K562 (cell line): ENCODE data around the gene SLC25A21. TPM values are rescaled to one million over a fixed set of nuclear protein-coding genes. Genes with fewer than 3 reads are reported as not detected.

ENCODE experiments used
- ARID1B ChIP-seq: fragments of 450-650 bp; IDR thresholded peaks from 2 replicates; pipeline ENCODE4 v1.6.1; 2016; ENCODE audit warnings: antibody characterized with exemption, mild to moderate bottlenecking, inconsistent platforms
- BACH1 ChIP-seq: fragments of 200-800 bp; sonication (Bioruptor generic); IDR thresholded peaks from 2 replicates; pipeline ENCODE4 v1.6.1; 2016; ENCODE audit warnings: missing genetic modification characterization, missing compliant biosample characterization
- C11orf30 ChIP-seq: fragments of 450-650 bp; IDR thresholded peaks from 2 replicates; pipeline ENCODE4 v1.6.1; 2016; ENCODE audit warnings: low read depth, mild to moderate bottlenecking
- FOS ChIP-seq: IDR thresholded peaks from 3 replicates; pipeline ENCODE4 v1.6.1; 2011; ENCODE audit not compliant: insufficient read length; ENCODE audit errors: extremely low read depth
- FOSL1 ChIP-seq: fragments of 200-800 bp; sonication (Bioruptor generic); conservative IDR thresholded peaks from 2 replicates; pipeline ENCODE4 v1.6.1; 2016; ENCODE audit warnings: missing genetic modification characterization, missing compliant biosample characterization
- L3MBTL2 ChIP-seq: fragments of 450-650 bp; IDR thresholded peaks from 2 replicates; pipeline ENCODE4 v1.6.1; 2016; ENCODE audit warnings: mild to moderate bottlenecking, moderate library complexity
- MAFG ChIP-seq: fragments of 450-650 bp; conservative IDR thresholded peaks from 2 replicates; pipeline ENCODE4 v1.6.1; 2016; ENCODE audit warnings: missing genetic modification characterization, missing compliant biosample characterization
- MAFK ChIP-seq: IDR thresholded peaks from 2 replicates; pipeline ENCODE4 v1.6.1; 2011; ENCODE audit warnings: low read length, improper control_type of control experiment
- MCM2 ChIP-seq: fragments of 450-650 bp; IDR thresholded peaks from 2 replicates; pipeline ENCODE4 v1.6.1; 2017; ENCODE audit warnings: low read depth, mild to moderate bottlenecking
- MEIS2 ChIP-seq: fragments of 450-650 bp; IDR thresholded peaks from 2 replicates; pipeline ENCODE4 v1.6.1; 2014; ENCODE audit warnings: mild to moderate bottlenecking; ENCODE audit not compliant: partially characterized antibody
- MTF1 ChIP-seq: fragments of 250-450 bp; sonication (Bioruptor Pico); IDR thresholded peaks from 2 replicates; pipeline ENCODE4 v1.9.0; 2021; ENCODE audit warnings: moderate library complexity, mild to moderate bottlenecking, inconsistent platforms, borderline replicate concordance
- NFE2 ChIP-seq: IDR thresholded peaks from 2 replicates; pipeline ENCODE4 v1.6.1; 2014; ENCODE audit warnings: antibody characterized with exemption, low read depth
- POLR2B ChIP-seq: fragments of 450-650 bp; IDR thresholded peaks from 2 replicates; pipeline ENCODE4 v1.6.1; 2018; ENCODE audit warnings: low read depth; ENCODE audit not compliant: partially characterized antibody
- SMARCA4 ChIP-seq: fragments of 450-650 bp; IDR thresholded peaks from 2 replicates; pipeline ENCODE4 v1.6.1; 2016
- SRSF3 ChIP-seq: fragments of 200-400 bp; formaldehyde crosslinking; IDR thresholded peaks from 2 replicates; pipeline ENCODE4 v1.6.1; 2016; ENCODE audit warnings: mild to moderate bottlenecking, low read length, moderate library complexity; ENCODE audit not compliant: insufficient read depth
- TAL1 ChIP-seq: fragments of 450-650 bp; IDR thresholded peaks from 2 replicates; pipeline ENCODE4 v1.6.1; 2016; ENCODE audit warnings: mild to moderate bottlenecking
- TRIM28 ChIP-seq: fragments of 450-650 bp; IDR thresholded peaks from 2 replicates; pipeline ENCODE4 v1.6.1; 2017
- XRCC5 ChIP-seq: fragments of 200-400 bp; formaldehyde crosslinking; IDR thresholded peaks from 2 replicates; pipeline ENCODE4 v1.6.1; 2017; ENCODE audit warnings: low read depth, mild to moderate bottlenecking, low read length
- YBX1 ChIP-seq: fragments of 450-650 bp; IDR thresholded peaks from 2 replicates; pipeline ENCODE4 v1.7.1; 2016; ENCODE audit warnings: mild to moderate bottlenecking
- ZEB2 ChIP-seq: fragments of 450-650 bp; IDR thresholded peaks from 2 replicates; pipeline ENCODE4 v1.6.1; 2016
- ZFP36 ChIP-seq: fragments of 150-350 bp; IDR thresholded peaks from 2 replicates; pipeline ENCODE4 v1.6.1; 2018; ENCODE audit warnings: low read length, low read depth; ENCODE audit not compliant: partially characterized antibody
- ZNF140 ChIP-seq: fragments of 250-450 bp; sonication (Bioruptor Pico); IDR thresholded peaks from 2 replicates; pipeline ENCODE4 v1.8.0; 2021; ENCODE audit warnings: moderate library complexity, mild to moderate bottlenecking, inconsistent platforms
- ZNF316 ChIP-seq: fragments of 450-650 bp; IDR thresholded peaks from 2 replicates; pipeline ENCODE4 v1.6.1; 2016
- ZNF830 ChIP-seq: fragments of 250-450 bp; sonication (Bioruptor Pico); IDR thresholded peaks from 2 replicates; pipeline ENCODE4 v1.5.0; 2021; ENCODE audit warnings: mild to moderate bottlenecking
- polyA plus RNA-seq, 8 experiments: library from polyadenylated mRNA; depleted of rRNA in 4 of 8; stranded (reverse) in 5 of 8; unstranded in 3 of 8; fragments of >200 nt; fragmentation: Nextera tagmentation in 2 of 8; fragmentation: Illumina TruSeq in 1 of 8; extraction: Ambion mirVana in 2 of 8; extraction: Trizol in 1 of 8; gene quantifications; 2 replicates each; pipeline versions ENCODE4 v1.2.1 to v1.2.3, GENCODE V29; 2011 to 2014; ENCODE audit warnings: inconsistent platforms in 1 of 8, missing spikeins in 1 of 8
- total RNA-seq, 7 experiments: library from RNA; depleted of rRNA in 6 of 7; stranded (reverse); fragments of >200 nt in 6 of 7; fragmentation: Illumina TruSeq in 2 of 7; extraction: Trizol in 2 of 7; gene quantifications; 2 replicates each; pipeline versions ENCODE4 v1.2.1 to v1.2.3, GENCODE V29; 2011 to 2021; ENCODE audit warnings: low replicate concordance in 1 of 7
- TF ChIP-seq, protein P1 (sequence below): fragments of 450-650 bp; IDR thresholded peaks from 2 replicates; pipeline ENCODE4 v1.6.1; 2018; ENCODE audit not compliant: partially characterized antibody
- TF ChIP-seq, protein P2 (sequence below): fragments of 450-650 bp; formaldehyde crosslinking; IDR thresholded peaks from 2 replicates; pipeline ENCODE4 v1.4.0; 2022; ENCODE audit warnings: missing genetic modification characterization
- TF ChIP-seq, protein P3 (sequence below): fragments of 250-450 bp; sonication (Bioruptor Pico); IDR thresholded peaks from 2 replicates; pipeline ENCODE4 v1.4.0; 2020

SLC25A21 gene
- total and polyA plus RNA-seq, 9 of the 15 experiments (the other 6 are each of a cell fraction or from before 2014, with no cell fraction given): 15.2 to 46.7 (median 28.7) TPM

DNA sequence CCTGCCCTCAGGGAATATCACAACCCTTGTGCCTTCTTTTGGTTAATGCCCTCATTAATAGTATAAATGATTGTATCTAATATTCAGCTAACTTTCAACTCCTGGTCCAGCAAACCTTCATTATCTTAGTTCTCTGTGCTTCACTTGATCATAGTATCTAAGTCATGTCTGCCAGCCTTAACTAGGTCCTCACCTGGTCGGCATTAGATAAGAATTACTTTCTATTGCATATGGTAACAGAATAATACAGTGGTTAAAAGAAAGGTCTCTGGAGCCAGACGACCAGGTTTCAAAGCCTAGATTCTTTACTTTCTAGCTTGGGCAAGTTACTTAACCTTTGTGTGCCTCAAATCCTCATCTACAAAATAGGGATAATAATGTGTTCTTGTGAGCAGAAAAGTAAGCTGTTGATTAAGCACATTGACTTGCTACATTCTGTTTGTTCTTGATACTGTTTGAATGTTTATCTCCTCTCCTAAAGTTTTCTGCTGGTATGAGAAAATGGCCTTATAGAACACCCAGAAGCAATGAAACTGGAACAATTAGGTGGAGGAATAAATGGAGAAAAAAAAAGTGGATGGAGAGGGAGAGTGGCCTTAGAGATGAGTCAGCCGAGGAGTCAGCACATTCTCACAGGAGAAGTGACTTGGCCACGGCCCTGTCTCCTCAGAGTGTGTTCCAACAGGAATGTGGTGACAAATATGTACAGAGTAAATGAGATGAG, 176.1 kb downstream of the SLC25A21 start (continued):
- TF ChIP-seq, protein P1, sequence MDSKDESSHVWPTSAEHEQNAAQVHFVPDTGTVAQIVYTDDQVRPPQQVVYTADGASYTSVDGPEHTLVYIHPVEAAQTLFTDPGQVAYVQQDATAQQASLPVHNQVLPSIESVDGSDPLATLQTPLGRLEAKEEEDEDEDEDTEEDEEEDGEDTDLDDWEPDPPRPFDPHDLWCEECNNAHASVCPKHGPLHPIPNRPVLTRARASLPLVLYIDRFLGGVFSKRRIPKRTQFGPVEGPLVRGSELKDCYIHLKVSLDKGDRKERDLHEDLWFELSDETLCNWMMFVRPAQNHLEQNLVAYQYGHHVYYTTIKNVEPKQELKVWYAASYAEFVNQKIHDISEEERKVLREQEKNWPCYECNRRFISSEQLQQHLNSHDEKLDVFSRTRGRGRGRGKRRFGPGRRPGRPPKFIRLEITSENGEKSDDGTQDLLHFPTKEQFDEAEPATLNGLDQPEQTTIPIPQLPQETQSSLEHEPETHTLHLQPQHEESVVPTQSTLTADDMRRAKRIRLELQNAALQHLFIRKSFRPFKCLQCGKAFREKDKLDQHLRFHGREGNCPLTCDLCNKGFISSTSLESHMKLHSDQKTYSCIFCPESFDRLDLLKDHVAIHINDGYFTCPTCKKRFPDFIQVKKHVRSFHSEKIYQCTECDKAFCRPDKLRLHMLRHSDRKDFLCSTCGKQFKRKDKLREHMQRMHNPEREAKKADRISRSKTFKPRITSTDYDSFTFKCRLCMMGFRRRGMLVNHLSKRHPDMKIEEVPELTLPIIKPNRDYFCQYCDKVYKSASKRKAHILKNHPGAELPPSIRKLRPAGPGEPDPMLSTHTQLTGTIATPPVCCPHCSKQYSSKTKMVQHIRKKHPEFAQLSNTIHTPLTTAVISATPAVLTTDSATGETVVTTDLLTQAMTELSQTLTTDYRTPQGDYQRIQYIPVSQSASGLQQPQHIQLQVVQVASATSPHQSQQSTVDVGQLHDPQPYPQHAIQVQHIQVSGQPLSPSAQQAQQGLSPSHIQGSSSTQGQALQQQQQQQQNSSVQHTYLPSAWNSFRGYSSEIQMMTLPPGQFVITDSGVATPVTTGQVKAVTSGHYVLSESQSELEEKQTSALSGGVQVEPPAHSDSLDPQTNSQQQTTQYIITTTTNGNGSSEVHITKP: peak; percentile 4
- TF ChIP-seq SRSF3 (no peak), YBX1 (no peak), TRIM28 (0 out of 2 replicates have a peak, but pooled peaks have one; percentile 42), XRCC5 (no peak), FOS (no peak), SMARCA4 (peak; percentile 78), ARID1B (peak; percentile 71), ZNF316 (peak; percentile 90), TAL1 (peak; percentile 24), MAFG (peak; percentile 79), BACH1 (tag) (peak; percentile 83), ZNF830 (no peak), MCM2 (no peak), ZFP36 (no peak), POLR2B (no peak), MTF1 (CRISPR knock-in tag) (no peak), ZEB2 (no peak), MEIS2 (no peak), FOSL1 (tag) (peak; percentile 91), NFE2 (peak; percentile 84), MAFK (peak; percentile 64), C11orf30 (peak; percentile 91), L3MBTL2 (0 out of 2 replicates have a peak, but pooled peaks have one; percentile 13), ZNF140 (CRISPR knock-in tag) (no peak)
- TF ChIP-seq, protein P2, sequence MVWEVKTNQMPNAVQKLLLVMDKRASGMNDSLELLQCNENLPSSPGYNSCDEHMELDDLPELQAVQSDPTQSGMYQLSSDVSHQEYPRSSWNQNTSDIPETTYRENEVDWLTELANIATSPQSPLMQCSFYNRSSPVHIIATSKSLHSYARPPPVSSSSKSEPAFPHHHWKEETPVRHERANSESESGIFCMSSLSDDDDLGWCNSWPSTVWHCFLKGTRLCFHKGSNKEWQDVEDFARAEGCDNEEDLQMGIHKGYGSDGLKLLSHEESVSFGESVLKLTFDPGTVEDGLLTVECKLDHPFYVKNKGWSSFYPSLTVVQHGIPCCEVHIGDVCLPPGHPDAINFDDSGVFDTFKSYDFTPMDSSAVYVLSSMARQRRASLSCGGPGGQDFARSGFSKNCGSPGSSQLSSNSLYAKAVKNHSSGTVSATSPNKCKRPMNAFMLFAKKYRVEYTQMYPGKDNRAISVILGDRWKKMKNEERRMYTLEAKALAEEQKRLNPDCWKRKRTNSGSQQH (CRISPR knock-in tag): no peak
- TF ChIP-seq, protein P3, sequence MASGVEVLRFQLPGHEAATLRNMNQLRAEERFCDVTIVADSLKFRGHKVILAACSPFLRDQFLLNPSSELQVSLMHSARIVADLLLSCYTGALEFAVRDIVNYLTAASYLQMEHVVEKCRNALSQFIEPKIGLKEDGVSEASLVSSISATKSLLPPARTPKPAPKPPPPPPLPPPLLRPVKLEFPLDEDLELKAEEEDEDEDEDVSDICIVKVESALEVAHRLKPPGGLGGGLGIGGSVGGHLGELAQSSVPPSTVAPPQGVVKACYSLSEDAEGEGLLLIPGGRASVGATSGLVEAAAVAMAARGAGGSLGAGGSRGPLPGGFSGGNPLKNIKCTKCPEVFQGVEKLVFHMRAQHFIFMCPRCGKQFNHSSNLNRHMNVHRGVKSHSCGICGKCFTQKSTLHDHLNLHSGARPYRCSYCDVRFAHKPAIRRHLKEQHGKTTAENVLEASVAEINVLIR (CRISPR knock-in tag): no peak
